ENCODE measurements around the gene FNTB. TPM values are rescaled to one million over a fixed set of nuclear protein-coding genes. Genes with fewer than 3 reads are reported as not detected.

FNTB gene
- total and polyA plus RNA-seq, 2 experiments from 2014 or later: 8.6 to 12.5 TPM

DNA sequence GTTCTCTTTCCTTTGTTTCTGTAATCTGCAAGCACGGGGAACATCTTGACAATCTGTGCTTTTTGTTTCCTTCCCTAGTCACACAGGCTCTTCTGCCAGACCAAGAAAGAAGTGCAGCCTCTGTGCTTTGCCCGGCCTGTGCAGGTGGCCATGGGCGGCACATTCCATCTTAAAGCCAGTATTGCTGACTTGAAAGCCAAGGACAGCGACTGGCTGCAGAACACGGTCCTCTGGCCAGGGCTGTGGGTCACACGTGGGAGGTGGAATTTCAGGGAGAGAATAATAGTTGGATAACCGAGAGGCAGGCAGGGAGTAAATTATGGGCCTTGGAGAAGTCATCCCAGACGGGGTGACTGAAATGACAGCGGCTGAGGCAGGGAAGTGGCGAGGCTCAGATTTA lies 24.8 kb downstream of the FNTB start (continued):
- no peak for TF ChIP-seq REST (IDR thresholded peaks at IDR 0.05; ENCODE audit: unreplicated experiment)
- TF ChIP-seq STAT1 (IDR thresholded peaks at IDR 0.05; ENCODE audit: unreplicated experiment): no peak

GRCh38 chr14:65012353-65012752 lies 25.7 kb downstream of the FNTB start:
- peaks cover 5% of the 10 kb centered on the region for H3K27me3 Mint-ChIP-seq (ENCODE audit: insufficient read depth, low read depth, poor library complexity)
- H3K9me3 Mint-ChIP-seq: no peaks in the 10 kb centered on the region
- Histone ChIP-seq H3K4me2 (no peak overlapping the region), H4K20me1 (replicated peaks; ENCODE audit: insufficient read depth) (no peaks in the 10 kb centered on the region), H3K27me3 (ENCODE audit: insufficient read depth) (no peaks in the 10 kb centered on the region), H3K79me2 (replicated peaks; ENCODE audit: insufficient read depth) (no peaks in the 10 kb centered on the region), H3K4me1 (ENCODE audit: insufficient read depth) (no peaks in the 10 kb centered on the region), H3K36me3 (ENCODE audit: insufficient read depth) (peaks cover 5% of the 10 kb centered on the region; the same call in 1 of the 2 replicates), H2AFZ (no peak overlapping the region), H3K9me2 (ENCODE audit: insufficient read depth) (no peaks in the 10 kb centered on the region), H3F3A (replicated peaks; ENCODE audit: low read depth) (no peaks in the 10 kb centered on the region), H3K27ac (ENCODE audit: low read depth) (no peak overlapping the region), H3K4me3 (no peak overlapping the region)
- no peaks in the 10 kb centered on the region for H3K4me1 Mint-ChIP-seq
- no peak overlapping the region for H3K27ac Mint-ChIP-seq
- H3K4me3 Mint-ChIP-seq: no peak overlapping the region
- ATAC-seq (no peak), DNase-seq (ENCODE audit: low spot score) (no peak)
- peaks cover 7% of the 10 kb centered on the region for H3K36me3 Mint-ChIP-seq (ENCODE audit: low read depth)
- no peak for TF ChIP-seq NANOG (IDR thresholded peaks at IDR 0.05; ENCODE audit: borderline replicate concordance)
- no peak for TF ChIP-seq ETS1 (IDR thresholded peaks at IDR 0.05)
- no peak for TF ChIP-seq REST (IDR thresholded peaks at IDR 0.05; ENCODE audit: unreplicated experiment)
- TF ChIP-seq CREB1 (CRISPR knock-in tag; IDR thresholded peaks at IDR 0.05; ENCODE audit: low read depth): no peak
- no peak for TF ChIP-seq JUNB (IDR thresholded peaks at IDR 0.05; ENCODE audit: unreplicated experiment)
- no peak for TF ChIP-seq EZH2phosphoT487 (IDR thresholded peaks at IDR 0.05; ENCODE audit: unreplicated experiment)
- no peak for TF ChIP-seq ZNF331 (CRISPR knock-in tag; IDR thresholded peaks at IDR 0.05; ENCODE audit: low read depth)
- no peak for TF ChIP-seq STAT1 (IDR thresholded peaks at IDR 0.05; ENCODE audit: unreplicated experiment)
- TF ChIP-seq EZH2 (IDR thresholded peaks at IDR 0.05; ENCODE audit: low read depth, unreplicated experiment): no peak
- TF ChIP-seq, protein P1, sequence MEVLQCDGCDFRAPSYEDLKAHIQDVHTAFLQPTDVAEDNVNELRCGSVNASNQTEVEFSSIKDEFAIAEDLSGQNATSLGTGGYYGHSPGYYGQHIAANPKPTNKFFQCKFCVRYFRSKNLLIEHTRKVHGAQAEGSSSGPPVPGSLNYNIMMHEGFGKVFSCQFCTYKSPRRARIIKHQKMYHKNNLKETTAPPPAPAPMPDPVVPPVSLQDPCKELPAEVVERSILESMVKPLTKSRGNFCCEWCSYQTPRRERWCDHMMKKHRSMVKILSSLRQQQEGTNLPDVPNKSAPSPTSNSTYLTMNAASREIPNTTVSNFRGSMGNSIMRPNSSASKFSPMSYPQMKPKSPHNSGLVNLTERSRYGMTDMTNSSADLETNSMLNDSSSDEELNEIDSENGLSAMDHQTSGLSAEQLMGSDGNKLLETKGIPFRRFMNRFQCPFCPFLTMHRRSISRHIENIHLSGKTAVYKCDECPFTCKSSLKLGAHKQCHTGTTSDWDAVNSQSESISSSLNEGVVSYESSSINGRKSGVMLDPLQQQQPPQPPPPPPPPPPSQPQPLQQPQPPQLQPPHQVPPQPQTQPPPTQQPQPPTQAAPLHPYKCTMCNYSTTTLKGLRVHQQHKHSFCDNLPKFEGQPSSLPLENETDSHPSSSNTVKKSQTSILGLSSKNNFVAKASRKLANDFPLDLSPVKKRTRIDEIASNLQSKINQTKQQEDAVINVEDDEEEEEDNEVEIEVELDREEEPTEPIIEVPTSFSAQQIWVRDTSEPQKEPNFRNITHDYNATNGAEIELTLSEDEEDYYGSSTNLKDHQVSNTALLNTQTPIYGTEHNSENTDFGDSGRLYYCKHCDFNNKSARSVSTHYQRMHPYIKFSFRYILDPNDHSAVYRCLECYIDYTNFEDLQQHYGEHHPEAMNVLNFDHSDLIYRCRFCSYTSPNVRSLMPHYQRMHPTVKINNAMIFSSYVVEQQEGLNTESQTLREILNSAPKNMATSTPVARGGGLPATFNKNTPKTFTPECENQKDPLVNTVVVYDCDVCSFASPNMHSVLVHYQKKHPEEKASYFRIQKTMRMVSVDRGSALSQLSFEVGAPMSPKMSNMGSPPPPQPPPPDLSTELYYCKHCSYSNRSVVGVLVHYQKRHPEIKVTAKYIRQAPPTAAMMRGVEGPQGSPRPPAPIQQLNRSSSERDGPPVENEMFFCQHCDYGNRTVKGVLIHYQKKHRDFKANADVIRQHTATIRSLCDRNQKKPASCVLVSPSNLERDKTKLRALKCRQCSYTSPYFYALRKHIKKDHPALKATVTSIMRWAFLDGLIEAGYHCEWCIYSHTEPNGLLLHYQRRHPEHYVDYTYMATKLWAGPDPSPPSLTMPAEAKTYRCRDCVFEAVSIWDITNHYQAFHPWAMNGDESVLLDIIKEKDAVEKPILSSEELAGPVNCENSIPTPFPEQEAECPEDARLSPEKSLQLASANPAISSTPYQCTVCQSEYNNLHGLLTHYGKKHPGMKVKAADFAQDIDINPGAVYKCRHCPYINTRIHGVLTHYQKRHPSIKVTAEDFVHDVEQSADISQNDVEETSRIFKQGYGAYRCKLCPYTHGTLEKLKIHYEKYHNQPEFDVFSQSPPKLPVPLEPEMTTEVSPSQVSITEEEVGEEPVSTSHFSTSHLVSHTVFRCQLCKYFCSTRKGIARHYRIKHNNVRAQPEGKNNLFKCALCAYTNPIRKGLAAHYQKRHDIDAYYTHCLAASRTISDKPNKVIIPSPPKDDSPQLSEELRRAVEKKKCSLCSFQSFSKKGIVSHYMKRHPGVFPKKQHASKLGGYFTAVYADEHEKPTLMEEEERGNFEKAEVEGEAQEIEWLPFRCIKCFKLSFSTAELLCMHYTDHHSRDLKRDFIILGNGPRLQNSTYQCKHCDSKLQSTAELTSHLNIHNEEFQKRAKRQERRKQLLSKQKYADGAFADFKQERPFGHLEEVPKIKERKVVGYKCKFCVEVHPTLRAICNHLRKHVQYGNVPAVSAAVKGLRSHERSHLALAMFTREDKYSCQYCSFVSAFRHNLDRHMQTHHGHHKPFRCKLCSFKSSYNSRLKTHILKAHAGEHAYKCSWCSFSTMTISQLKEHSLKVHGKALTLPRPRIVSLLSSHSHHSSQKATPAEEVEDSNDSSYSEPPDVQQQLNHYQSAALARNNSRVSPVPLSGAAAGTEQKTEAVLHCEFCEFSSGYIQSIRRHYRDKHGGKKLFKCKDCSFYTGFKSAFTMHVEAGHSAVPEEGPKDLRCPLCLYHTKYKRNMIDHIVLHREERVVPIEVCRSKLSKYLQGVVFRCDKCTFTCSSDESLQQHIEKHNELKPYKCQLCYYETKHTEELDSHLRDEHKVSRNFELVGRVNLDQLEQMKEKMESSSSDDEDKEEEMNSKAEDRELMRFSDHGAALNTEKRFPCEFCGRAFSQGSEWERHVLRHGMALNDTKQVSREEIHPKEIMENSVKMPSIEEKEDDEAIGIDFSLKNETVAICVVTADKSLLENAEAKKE (CRISPR knock-in tag; IDR thresholded peaks at IDR 0.05): no peak
- no peak for TF ChIP-seq ZNF114 (CRISPR knock-in tag; IDR thresholded peaks at IDR 0.05)
- TF ChIP-seq POLR2AphosphoS5 (IDR thresholded peaks at IDR 0.05; ENCODE audit: low read depth): no peak

Data from GM23338 (cell line).